GM12801 (cell line): Measurements from ENCODE around the gene ZNF333.

ENCODE experiments used
- CTCF ChIP-seq: IDR thresholded peaks from one replicate; pipeline ENCODE4 v1.5.1; 2011; ENCODE audit warnings: control low read depth; ENCODE audit not compliant: insufficient read length; ENCODE audit errors: extremely low read depth

Gene ZNF333

DNA sequence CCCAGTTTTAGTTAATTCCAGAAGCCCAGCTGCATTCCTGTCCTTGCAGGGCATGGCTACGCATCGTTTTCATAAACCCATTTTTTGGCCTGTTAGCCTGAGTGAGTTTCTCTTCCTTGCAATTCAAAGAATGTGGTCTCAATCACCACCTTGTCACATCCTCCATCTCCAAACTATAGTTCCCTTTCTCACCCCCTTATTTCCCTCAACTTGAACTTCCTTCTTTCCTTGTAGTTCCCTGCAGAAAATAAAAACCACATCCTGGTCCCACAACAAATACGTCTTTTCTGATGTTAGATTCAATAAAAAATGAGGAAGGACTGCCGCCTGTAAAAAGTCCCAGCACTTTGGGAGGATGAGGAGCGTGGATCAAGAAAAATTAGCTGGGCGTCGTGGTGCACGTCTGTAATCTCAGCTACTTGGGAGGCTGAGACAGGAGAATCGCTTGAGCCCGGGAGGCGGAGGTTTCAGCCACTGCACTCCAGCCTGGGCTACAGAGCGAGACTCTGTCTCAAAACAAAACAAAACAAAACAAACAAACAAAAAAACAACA lies 28.4 kb upstream of the ZNF333 start:
- TF ChIP-seq CTCF: no peak

DNA sequence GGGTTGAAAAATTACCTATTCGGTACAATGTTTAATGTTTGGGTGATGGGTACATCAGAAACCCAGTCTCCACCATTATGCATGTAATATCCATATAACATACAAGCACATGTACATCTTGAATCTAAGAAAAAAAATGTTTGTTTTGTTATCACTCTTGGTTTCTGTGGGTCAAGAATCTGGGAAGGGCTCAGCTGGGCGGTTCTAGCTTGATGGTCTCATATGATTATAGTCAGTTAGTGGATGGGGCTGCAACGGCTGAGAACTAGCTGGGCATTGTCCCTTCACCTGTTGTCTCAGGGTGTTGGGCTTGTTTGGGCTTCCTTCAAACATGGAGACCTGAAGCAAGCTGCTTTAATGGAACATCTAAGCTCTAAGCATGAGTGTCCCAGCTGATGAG lies 19.9 kb upstream of the ZNF333 start:
- TF ChIP-seq CTCF: no peak

- TF ChIP-seq CTCF: no peak
These were observed 19.4 kb upstream of the ZNF333 start for GRCh38 chr19:14670408-14670807.

- no peak for TF ChIP-seq CTCF
These were observed 17.5 kb upstream of the ZNF333 start for GRCh38 chr19:14672188-14672872.

DNA sequence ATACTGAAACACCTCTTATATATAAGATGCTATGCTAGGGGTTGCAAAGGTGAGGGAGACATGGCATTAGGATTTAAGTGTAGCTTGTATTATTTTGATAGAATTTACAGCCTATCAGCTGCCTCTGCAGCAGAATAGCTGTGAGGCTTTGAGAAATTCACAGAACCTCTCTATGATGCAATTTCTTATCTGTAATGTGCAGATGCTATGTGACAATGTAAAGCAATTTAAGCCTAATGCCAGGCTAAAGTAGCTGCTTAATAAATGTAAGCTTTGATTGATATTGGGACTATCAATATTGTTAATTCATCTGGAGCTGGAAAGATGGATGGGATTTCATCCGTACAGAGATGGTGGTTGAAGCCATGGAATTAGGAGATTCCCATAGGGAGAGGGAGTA lies 16.8 kb upstream of the ZNF333 start:
- no peak for TF ChIP-seq CTCF

- no peak for TF ChIP-seq CTCF
These were observed 15.1 kb upstream of the ZNF333 start, which contains the start of gene ADGRE3 for GRCh38 chr19:14674764-14675163. ADGRE3 (minus strand) TSS chr19:14674844; CDS start chr19:14674770, 74 bp downstream.

- TF ChIP-seq CTCF: no peak
These were observed 13.1 kb upstream of the ZNF333 start for GRCh38 chr19:14676762-14677161.
